HG02981 (cell line): ENCODE results near the gene SERTAD2.

ENCODE experiments used
- ATAC-seq: cut with Tn5 transposase; IDR thresholded peaks from one replicate; pipeline ENCODE4 v1.9.1; 2021; ENCODE audit warnings: mild to moderate bottlenecking, moderate library complexity; ENCODE audit not compliant: unreplicated experiment

Gene SERTAD2

GRCh38 chr2:64586883-64587481 lies 66.7 kb downstream of the SERTAD2 start:
- no peak for ATAC-seq

DNA sequence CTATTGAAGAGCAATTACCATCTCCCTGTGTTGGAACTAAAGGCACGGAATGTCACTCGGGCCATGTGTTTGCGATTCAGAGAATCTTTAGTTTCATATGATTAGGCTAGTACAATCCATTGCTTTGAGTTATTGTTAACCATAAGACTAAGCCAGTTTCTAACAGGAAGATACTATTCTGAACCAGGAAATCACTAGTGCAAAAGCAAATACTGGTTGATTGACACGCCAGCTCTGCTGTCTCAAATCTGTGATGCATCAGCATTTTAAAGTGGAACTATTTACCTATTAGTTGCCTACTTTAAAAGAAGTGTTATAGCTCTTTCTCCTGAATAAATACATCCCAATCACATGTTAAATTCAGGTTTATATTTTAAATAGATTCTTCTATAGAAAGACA lies 67.7 kb downstream of the SERTAD2 start:
- ATAC-seq = no peak

GRCh38 chr2:64582774-64583340 lies 70.9 kb downstream of the SERTAD2 start:
- peak; percentile 82 for ATAC-seq

DNA sequence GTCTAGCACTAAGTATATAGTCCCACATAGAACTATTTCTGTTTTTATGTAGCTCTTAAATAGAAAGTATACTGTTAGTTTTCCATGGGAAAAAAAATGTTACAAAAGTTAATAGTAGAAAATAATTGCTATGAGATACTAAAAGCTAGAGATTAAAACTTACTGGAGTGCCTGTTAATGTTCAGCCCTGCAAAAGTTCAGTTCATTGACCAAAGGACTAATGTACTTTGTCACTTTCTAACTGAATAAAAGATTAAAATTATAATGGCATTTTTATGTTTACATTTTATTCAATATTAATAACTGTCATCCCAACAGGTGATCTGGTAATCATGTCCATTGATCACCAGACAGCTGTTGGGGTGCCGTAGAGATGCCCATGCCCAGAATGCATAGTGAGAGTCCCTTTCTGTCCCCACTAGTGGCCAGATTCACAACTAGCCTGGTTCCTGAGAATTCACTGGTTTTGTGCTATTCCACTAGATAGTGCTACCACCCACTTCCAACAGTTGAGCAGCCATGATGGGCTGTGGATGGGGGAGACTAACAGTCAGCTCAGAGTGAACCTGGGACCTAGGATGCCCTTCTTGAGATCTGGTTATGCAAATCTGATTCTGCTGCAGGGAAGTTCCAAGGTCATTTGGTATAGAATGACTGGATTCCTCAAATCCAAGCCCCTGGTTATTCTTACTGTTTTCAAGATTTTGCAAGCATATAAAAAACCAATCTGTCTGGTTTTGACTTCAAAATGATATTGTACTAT lies 71.8 kb downstream of the SERTAD2 start:
- ATAC-seq = no peak
